Endometrium (tissue), 2 donors: Measurements from ENCODE around the gene HIPK2.
"Not testable (repeated sequence)": the region's sequence is repeated elsewhere in the genome, so short reads cannot be mapped to it uniquely, and the experiment has no call there.

Source experiments
- FAIRE-seq: peaks from 2 replicates; lab custom pipeline; 2012; peaks lifted over from hg19 to GRCh38; lab: Jason Lieb, UNC
- donor health status: control.
- donor health status: control.

Gene HIPK2

DNA sequence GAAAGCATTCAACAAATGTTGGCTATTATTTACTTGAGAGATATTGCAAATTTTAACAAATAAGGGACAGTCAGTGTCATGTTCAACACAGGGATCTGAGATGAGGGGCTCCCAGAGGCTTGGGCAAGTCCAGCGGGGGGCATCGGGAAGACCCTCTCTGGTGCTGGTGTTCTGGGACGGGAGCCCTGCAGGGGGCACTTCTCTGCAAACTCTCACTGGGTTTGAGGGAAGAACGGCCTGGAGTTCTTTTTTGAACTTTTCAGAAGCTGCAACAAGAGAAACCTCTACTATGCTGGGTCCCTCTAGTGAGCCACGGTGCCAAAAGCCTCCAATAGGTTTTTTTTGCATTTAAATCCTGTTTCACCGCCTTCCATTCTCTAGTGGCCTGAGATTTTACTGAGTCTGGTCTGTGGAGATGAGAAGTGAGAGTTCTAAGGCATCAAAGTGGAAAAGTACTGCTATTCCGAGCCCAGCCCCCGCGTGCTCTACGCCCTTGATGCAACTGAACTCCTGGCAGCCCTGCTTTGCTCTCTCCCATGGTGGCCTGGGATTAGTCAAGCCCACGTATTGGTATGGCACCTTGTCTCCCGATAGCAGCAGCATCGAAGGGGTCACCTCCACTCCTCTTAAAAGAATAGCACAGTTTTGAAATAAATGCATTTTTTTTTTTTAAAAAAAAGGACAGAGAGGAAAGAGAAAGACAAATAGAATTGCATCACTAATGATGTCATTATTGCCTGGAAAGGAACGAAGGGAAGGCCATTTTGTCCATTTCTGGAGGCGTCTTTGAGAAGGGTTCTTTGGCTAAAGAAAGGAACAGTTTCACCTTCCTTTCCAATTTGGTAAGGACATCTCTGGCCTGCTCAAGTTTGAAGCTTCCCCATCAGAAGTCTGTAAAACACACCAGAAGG lies 210.8 kb downstream of the HIPK2 start:
- FAIRE-seq: no peak

DNA sequence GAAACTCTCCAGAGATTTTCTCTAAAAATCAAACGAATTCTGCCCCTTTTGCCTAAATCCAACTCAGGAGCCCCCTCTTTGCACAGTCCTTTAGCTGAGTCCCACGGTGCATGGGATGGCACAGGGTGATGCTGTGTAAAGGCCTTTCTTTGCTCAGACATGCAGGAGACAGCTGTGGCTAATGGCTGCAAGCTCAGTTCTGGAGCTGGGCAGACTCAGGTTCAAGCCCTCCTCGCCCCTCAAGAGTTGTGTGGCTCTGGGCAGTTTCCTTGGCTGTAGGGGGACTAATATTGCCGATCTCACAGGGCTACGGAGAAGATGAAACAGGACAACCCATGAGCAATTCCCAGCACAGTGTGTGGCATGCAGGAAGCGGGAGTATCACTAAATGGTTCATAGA lies 211.7 kb downstream of the HIPK2 start:
- no peak for FAIRE-seq

DNA sequence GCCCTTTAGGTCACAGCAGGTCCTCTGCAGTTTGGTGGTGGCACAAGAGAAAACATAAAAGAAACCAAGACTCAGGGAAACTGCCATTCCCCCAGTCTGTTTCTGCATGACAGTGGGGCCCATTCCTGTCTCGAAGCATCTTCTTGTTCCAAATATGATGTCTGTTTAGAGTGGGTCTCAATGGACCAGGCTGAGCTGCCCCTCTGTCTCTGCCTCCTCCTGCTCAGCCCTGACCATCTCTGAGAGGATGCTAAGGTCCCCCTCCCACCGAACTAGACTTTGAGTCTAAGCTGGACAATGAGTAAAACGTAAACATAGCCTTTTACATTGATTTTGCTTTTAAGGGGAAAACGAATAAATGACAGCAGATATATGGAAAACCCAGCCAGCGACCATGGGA lies 213.9 kb downstream of the HIPK2 start:
- FAIRE-seq: no peak

DNA sequence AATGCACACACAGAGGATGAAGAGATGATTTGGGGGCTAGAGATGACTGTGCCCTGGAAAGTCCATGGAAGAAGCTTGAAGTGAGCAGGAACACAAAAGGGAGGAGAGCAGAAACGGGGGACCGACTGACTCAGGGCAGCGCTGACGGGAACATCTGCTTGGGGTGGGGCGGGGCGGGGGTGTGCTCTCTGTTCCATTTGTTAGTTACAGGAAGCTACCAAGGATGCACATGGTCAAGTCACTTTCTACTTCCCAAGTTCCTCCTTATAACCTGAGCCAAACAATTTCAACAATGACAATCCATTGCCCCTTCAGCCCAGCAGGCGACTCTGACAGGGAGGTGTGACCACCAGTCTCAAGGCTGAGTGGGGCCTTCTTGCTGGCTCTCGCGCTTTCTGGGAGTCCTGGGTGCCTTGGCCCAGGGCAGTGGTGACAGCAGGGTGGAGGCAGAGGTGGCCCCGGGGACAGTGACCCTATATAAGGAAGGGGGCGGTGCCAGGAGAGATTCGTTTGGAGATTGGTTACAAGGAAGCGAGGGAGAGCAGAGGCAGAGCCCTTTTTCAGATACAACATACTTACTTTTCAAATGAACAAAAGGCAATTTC lies 214.7 kb downstream of the HIPK2 start:
- FAIRE-seq: no peak

DNA sequence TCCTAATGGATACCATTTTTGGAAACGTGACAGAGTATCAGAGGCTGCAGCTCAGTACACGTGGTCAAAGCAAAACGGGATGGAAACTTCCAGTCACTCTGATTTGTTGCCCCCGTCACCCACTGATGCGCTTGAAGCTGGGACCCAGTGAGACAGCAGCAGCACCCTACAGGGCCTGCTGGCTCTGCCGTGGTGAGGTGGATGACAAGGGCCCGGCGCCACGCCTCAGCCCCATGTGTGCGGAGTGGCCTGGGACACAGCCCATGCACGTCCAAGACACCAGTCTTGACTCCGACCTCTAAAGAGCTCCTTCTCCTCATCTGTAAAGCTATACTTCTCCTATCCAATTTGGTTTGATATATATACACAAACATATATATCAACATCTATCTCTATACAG lies 215.3 kb downstream of the HIPK2 start:
- FAIRE-seq: no peak

DNA sequence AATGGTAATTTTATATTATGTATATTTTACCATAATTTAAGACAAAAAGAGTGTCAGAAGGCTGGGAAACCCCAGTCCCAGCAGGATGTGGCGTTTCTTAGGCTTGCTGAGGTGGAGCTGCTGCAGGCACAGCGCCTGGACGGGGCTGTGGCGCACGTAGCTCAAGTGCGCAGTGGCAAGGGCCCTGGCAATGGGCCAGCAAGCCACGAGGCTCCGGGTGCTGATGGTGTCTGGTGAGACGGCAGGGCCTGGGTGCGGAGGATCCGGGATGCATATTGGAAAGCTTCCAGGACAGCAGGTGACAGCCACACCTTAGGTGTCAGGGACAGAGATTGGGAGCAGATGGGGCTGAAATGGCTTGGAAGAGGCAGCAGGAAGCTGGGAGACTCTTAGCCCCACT lies 217.1 kb downstream of the HIPK2 start:
- no peak for FAIRE-seq

DNA sequence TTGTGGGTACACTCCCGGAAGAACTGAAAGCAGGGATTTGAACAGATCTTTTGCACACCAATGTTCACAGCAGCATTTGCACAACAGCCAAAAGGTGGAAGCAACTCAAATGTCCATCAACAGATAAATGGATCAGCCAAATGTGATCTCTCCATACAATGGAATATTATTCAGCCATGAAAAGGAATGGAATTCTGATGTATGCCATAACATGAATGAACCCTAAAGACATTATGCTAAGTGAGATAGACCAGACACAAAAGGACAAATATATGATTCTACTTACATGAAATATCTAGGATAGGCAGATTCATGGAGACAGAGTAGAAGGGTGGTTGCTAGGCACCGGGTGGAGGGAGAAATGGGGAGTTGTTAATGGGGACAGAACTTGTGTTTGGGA lies 217.6 kb downstream of the HIPK2 start:
- no peak for FAIRE-seq

DNA sequence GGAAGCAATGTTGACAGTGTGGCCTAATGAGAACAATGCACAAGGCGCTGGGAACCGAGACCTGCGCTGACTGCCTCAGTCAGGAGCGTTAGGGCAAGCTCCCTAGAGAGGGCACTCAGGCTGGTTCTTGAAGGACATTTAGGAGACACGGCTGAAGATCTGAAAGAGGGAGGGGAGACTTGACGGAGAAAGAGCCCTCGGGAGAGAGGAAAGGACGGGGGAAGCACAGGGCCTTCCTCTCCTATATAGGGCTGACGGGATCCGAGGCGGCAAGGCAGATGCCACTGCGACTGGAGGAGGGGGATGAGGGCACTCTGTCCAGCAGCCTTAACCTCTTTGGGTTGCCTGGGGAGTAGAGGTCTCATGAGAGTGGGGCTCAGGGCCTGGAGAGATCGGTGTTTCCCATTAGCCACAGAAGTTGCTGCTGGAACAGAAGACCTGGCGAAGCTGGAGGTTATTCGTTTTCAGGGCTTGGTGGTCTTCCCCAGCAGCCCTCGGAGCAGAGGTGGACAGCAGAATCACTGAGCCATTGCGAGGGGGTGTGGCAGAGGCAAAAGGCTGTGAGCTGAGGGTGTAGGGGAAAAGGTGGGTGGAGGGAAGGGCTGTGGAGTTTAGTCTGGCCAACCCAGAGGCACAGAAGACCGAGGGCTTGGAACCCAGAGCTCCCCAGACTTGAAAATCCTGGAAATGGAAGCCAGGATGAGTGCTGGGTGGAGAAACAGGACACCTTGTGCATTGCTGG lies 218.3 kb downstream of the HIPK2 start:
- no peak for FAIRE-seq

DNA sequence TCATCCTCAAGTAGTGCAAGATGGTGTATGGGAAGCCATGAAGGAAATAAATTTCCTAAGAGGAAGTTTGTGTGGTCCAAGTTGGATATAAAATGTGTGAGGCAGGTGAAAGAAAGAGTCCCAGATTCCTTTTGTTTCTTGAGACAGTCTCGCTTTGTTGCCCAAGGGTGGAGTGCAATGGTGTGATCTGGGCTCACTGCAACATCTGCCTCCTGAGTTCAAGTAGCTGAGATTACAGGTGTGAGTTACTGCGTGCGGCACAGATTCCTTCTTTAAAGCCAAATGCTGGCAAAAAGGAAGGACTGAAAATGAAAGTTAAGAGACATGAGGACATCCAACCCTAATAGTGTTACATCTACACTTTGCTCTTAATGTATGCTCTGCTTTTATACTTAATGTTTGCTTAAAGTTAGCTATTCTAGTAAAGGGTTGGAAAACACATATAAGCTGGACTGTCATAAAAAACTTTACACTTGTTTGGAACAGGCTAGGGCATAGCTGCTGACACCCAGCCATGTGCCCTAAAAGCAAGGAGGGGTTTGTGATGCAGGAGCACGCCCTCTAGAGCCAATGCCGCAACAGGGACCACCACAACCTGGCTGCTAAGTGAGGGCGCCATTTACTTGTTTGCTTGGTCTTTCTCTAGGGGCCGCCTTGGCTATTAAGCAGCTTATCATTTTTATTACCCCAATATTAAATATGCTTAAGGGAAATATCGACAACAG lies 219.8 kb downstream of the HIPK2 start:
- no peak for FAIRE-seq

DNA sequence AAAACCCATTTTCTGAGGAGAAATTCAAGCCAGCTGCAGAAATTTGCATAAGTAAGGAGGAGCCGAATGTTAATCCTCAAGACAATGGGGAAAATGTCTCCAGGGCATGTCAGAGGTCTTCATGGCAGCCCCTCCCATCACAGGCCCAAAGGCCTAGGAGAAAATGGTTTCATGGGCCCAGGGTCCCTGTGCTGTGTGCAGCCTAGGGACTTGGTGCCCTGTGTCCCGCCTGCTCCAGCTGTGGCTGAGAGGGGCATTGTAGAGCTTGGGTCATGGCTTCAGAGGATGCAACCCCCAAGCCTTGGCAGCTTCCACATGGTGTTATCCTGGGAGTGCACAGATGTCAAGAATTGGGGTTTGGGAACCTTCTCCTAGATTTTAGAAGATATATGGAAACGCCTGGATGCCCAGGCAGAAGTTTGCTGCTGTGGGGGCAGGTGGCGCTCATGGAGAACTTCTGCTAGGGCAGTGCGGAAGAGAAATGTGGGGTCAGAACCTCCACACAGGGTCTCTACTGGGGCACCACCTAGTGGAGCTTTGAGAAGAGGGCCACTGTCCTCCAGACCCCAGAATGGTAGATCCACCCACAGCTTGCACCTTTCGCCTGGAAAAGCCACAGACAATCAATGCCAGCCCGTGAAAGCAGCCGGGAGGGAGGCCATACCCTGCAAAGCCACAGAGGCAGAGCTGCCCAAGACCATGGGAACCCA lies 223.7 kb downstream of the HIPK2 start:
- FAIRE-seq: not testable (repeated sequence)

DNA sequence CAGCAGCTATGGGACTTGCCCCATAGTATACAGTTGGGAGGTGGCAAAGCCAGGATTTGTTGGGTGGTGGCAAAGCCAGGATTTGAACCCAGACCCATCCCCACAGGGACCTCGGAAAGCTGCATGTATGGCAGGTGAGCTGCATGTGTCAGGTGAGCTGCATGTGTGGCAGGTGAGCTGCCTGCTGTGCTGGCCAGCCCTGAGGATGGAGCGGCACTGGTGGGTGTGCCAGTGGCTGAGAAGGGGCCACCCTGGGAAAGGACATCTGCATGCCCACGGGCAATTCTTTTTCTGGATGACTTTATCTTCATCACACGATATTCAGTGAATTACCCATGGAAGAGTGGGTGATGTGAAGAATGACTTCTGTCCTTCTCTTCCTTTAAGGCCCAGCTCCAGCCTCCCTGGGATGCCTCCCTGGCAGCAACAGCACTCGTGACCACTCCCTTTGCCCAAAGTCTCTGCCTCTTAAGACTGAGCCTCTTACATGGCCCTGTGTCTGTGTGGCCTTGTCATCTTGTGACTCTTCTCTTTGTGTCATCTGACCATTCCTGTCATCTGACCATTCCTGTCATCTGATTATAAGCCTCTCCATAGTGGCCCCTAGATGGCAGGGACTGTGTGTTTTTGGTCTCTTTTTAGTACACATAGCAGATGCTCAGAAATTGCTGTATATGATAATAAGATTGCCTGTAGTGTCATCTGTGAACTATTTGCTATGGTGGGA lies 229.3 kb downstream of the HIPK2 start:
- FAIRE-seq: no peak

DNA sequence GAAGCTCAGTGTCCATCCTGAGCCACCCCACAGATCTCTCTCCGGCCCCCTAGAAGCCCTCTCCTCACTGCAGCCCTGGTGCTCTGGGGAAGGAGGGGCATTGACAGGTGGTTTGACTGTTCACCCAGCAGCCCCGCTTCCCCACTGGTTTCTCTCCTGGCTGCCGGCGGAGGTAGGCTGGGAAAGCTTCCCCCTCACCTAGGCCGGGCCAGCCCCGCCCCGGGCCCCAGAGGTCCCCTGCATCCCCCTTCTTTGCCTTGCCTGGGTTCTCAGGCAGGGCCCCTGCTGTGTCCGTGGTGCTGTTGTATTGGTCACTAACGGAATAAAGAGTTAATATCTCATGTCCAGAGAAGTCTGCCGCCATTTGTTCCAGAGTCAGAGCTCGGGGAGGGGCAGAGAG lies 233.2 kb downstream of the HIPK2 start:
- FAIRE-seq: no peak

DNA sequence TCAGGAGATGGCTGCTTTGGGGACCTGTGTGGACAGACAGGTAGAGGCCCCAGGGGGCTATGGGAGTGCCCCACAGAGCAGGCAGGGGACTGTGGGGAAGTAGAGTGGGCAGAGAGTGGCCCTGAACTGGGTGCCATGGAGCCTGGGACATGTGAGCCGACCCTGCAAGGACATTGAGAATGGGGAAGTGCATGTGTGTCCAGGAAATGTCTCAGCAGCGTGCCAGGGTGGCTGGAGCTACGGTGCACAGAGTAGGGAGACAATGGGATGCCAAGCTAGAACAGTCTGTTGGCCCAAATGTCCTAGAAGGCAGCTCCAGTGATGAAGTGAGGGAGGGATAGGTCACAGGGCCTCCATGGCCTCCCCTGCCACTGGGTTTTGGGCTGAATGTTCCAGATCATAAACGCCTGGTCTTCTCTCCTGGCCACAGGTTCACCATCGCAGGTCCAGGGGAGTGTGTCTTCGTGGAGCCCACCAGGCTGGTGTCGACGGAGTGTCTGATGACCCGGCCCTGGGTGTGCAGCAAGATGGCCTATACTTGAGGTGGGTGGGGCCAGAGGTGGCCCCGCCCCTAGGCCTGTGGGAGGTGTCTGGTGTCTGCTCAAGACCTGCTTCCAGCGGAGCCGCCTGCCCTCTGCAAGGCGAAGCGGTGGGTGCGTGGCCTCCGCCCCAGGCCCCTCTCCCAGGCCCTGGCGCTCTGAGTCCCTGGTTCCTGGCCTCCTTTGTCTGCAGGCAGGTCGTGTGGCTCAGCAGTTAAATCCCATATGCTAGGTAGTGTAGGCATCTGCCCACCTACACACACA lies 233.8 kb downstream of the HIPK2 start:
- FAIRE-seq: no peak

DNA sequence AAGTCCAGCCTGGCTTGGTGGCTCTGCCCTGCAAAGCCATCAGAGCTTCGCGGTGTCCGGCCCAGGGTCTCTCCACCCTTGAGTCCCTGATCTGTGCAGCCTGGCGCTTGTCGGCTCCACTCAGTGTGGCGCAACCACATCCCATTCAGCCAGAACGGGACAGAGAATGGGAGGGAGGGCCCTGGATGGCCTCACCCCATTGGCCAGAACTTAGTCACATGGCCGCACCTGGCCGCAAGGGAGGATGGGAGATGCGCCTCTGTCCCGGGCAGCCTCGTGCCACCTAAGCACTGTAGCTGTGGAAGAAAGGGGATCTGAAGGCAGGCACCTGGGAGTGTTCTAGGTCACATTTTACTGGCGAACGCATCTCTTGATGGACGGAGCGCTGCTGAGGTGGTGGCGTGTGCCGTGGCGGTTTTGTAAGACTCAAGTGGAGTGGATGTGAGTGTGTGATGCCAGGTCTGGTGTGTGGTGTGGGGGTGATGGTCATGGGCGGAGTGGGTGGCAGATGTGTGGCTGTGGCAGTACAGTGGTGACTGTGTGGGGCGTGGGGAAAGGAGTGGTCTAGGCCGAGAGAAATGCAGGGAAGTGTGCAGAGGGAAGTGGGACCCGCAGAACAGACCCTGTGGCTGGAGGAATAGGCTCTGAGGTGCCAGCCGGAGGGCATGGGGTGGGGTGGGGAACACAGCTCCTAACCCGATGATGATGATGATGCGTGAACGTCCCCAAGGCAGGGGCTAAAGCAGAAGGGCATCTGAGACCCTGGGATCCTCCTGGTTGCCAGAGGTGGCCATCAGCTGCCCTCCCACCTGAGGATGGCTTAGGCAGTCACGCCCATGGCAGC lies 235.3 kb downstream of the HIPK2 start:
- FAIRE-seq: no peak

DNA sequence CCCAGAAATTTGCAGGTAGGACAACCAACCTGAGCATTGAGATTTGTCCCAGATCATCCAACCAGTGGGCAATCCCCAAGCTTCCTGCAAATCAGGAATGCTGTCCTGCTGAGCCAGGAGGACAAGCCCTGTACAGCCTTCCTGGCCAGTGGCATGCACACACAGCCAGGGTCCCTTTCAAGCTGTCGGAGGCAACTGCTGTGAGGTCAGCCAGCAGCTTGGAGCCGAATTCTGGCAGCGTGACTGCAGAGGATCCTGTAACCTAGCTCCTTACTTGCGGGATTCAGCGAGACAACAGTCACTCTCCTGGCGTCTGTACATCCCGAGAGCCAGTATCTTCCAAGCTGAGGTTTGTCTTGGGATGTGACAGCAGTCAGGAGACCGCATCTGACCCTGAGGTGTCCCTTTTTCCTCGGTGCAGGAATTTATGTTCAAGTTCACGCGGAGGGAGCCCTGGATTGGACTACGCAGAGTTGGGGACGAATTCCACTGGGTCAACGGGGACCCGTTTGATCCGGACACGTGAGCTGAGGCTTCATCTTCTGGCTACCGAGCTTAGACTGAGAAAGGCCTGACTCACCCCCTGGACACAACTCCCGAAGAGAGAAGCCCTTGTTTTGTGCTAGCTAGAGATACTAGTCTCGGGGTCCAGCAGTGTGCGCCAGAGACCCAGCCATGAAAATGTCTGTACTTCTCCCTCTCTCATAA lies 236.0 kb downstream of the HIPK2 start:
- FAIRE-seq: no peak

DNA sequence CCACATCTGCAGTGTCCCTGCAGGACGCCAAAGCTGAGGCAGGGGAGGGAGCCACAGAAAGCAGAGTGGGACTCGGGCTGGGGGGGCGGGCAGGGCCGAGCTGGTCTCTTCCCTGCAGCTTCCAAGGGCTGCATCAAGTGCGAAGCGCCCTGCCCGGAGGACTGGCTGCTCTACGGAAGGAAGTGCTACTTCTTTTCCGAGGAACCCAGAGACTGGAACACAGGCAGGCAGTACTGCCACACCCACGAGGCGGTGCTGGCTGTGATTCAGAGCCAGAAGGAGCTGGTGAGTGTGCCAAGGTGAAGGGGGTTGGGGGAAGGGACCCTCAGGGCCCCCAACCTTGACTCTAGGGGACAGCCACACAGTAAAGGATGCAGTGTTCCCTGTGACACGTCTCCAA lies 237.6 kb downstream of the HIPK2 start:
- FAIRE-seq: no peak

DNA sequence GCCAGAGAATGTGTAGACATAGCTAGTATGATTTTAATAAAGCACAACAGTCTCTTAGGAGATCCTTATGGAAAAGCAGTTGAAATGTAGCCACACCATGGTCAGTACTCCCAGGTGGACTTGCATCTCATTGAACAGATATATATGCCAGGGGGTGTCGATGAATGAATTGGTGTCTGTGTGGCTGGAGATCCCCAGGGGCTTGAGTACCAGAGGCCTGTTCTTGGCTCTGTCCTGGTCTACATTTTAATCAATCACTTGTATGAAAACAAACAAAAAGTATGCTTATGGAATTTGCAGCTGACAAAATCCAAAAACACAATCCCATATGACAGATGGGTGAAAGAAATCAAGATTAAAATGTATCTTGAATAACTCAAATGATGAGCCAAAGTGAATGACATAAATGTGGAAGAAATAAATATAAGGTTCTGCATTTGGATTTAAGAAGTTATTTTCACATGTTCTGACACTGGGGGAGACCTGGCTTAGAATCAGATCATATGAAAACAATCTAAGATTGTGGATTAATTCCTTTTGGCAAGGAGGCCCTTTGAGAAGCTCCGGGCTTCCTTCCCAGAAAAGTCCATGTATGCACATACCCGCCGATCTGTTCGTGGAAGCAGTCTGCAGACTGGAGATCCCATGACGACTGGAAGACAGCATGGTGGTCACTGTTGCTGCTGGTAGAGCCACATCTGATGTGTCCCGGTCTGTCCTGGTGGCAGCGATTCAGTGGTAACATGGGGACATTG lies 238.7 kb downstream of the HIPK2 start:
- FAIRE-seq: no peak

DNA sequence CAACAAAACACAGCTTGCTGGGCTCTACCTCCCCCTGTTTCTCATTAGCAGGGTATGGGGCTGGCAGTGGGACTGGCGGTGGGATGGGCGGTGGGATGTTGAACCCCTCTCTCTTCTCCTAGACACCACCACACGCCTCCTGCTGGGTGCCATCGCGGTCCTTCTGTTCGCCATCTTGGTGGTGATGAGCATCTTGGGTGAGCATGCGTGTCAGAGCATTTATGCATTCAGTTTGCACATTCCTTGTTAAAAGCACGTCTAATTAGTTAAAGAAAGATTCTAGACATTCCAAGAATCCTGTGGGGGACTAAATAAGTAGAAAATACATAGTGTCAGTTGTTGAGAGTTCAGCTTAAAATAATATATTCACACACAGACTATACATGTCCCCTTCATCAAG lies 241.6 kb downstream of the HIPK2 start:
- FAIRE-seq: no peak
